HG03378 (cell line): ENCODE data around the gene MANSC4.

Source experiments
- ATAC-seq: cut with Tn5 transposase; IDR thresholded peaks from one replicate; pipeline ENCODE4 v1.9.1; 2021; ENCODE audit warnings: mild to moderate bottlenecking, moderate library complexity; ENCODE audit not compliant: unreplicated experiment

Gene MANSC4

DNA sequence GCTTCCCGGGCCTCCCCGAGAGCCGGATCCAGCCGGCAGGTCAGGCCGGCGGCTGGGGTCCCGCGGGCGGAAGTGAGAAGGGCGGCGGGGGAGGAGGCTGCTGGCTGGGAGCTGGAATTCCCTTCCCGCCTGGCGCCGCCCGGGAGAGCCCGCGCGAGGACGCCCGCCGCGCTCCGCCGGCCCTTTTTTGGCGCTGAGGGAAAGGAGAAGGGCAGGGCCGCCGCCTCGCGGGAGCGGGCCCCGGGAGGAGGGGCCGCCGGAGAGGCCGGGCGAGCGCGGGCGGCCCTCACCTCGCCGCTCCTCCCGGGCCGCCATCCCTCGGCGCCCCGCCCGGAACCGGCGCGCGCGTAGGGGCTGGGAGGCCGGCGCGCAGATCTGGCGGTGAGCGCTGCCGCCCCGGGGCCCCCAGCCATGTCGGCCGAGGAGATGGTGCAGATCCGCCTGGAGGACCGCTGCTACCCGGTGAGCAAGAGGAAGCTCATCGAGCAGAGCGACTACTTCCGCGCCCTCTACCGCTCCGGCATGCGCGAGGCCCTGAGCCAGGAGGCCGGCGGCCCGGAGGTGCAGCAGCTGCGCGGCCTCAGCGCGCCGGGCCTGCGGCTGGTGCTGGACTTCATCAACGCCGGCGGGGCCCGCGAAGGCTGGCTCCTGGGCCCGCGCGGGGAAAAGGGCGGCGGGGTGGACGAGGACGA, at the start of gene MANSC4, which contains the start of gene KLHL42:
MANSC4 (minus strand) TSS at position 317 of the 692 bp plus-strand sequence. CDS start 8,960 bp downstream, outside the sequence.
KLHL42 (plus strand) TSS at position 314 of the 692 bp plus-strand sequence; CDS start at position 412, 98 bp downstream.
- ATAC-seq: peak; percentile 63

DNA sequence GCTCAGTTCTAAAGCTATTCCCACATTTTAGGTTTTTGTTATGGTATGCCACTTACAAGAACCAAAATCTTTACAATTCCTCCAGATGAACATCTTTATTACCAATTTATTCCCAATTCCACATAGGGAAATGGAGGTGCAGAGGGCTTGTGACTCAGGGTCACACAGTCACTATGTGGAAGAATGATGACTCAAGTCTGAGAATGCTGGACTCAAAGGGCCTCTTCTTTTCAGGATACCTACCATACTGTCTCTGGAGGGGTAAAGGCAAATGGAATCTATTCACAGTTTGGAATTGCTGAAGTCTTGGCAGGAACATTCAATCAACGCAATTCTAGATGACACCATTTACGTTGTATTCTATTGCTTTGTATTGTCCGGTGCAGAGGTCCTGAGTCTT, 48.2 kb upstream of the MANSC4 start:
- no peak for ATAC-seq

DNA sequence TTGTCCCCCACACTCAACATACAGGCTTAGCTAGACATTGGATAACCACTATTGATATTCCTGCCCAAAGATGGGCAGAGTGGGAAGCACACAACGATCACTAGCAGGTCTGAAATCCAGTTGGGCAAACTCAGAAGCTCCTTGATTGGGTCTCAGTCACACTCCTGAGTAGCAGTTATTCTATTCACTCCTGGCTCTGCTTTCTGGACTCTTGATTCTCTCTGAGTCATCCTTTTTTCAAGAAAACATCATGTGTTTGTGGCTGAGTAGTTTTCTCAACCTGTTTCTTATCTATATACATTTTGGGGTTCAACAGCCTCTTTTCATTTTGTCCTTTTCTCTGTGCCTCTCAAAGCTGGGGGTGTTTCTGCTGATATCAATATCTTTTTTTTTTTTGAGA, 46.0 kb upstream of the MANSC4 start:
- no peak for ATAC-seq

DNA sequence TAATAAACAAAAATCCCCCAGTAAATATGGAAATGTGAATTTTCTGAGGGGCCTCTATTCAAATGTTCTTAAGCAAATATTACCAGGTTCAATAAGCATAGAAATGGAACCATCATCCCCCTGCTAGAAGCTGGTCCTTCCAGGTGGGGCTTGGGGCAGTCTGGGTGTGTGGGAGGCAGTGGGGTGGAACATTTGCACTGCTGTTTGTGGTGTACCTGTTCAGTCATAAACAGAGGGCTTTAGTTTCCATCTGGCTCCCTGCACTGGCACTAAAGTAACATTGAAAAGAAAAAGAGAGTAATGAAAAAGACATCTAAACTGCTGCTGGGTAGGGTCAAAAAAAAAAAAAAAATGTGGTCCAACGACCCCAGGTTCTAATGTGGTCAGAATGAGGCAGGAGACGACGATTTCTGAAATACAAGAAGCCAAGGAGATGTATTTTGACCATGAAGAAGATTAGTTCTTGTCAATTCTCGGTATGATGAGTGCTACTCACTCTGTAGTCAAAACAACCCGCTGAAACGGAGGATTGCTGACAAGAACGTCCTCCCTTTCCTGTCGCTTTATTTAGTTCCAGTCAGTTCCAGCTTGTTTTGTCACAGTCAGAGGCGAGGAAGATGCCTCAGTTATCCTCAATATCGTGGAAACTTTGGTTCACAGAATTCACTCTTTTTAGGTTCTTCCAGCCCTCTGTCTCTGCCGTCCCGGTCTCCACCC, 44.2 kb upstream of the MANSC4 start:
- ATAC-seq: peak; percentile 50

DNA sequence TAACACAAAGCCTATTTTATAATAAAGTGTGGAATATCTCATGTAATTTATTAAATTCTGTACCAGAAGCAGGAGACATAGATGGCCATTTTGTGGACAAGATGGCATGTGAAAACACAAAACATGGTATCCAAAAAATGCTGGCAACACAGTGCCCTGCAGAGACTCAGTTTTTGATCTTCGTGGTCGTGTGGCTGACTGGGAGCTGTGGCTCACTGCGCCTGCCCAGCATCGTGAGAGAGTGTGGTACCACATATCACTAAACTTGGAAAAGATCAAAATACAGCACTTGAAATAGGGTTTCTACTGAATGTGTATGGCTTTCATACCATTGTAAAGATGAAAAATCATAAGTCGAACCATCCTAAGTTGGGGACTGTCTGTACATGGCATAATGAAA, 43.0 kb upstream of the MANSC4 start:
- no peak for ATAC-seq

DNA sequence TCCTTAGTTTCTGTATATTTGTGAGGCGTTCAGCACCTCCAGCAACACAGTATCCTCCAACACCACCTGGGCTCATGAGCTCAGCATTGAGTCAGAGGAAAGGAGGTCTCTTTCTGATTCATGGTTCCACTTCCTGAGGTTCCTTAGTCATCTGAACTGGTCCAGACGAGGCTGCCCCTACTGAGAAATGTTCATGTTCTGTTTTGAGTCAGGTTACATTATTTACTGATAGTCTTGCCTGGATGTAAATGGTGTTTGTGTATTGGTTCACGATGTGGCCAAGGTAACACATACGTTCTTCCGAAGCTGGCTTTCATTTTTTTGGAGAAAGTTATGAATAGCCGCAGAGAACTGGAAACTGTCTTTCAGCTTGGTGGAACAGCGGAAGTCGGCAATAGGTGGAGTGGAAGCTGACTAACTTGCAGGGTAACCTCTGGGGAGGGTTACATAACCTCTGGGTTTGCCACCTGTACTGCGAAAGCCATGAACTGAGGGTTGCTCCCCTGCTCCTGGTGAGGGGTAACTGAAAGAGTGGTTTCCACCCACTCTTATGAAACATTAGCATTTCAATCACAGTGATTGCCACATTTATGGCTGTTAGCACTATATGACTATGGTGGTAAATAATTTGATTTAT, 42.2 kb upstream of the MANSC4 start:
- peak; percentile 85 for ATAC-seq

DNA sequence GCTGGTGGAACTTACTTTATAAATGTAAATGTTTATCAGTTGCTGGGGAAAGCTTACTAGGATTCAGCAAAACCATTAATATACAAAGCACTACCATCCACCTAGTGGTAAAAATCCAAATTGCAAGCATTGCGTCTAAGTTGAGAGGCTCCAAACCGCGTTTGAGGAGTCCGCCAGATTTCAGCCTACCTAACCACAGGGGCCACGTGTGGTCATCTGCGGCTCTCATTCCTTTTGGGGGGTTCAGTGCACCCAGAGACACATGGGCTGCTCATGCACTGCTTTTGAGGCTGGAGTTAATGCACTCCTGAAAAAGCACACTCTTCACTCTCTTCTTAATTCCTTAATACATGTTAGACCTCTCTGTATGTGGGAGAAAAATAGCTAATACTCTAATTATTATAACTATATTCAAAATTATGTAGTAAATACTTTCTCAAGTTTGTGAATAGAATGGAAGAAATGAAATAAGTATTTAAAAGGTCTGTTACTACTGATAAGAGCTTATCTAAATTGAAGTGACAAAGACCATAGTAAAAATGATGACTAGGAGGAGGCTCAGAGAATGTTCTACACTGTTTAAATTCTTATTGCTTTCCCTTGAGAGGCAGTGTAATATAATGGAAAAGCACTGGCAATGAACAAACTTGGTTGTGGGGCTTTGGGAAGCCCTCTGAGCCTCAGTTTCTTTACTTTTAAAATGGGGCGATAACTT, 41.4 kb upstream of the MANSC4 start:
- peak; percentile 25 for ATAC-seq

DNA sequence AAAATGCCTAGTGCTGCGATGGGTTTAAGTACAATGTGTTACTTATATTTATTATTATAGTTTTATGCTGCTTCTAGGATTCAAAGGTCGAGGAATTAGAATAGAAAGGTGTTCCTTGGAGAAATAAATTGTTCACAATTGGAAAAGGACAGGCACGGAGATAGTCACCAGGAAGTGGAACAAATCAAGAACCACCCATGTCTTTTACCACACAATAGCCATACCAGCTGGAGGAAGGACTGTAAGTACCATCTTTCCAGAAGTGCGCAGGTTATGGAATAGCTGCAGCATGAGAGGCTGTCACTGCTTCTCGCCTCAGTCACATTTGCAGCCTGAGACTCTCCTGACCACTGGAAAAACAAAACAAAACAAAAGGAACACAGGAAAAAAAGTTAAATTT, 40.5 kb upstream of the MANSC4 start:
- no peak for ATAC-seq

DNA sequence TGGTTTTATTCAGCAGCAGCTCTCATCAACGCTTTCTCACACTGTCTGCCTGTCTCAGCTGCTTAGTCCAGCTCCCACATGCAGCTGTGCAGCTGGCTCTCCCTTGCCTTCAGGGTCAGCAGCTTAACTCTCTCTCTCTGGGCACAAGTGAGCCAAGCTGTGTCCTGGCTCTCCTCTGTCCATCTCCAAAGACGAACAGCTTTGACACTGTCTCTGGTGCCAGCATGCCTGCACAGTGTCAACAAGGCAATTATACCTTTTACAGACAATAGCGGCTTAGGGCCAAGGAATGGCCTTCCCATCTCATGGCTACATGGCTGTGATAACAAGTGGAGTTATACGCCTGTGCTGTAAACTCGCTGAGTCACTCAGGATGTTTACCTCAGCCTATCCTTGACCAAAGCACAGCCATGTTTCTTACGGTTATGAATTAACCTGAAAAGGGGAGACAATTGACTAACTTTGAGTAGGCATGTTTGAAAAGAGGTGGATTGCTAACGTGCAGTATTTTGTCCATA, 38.4 kb upstream of the MANSC4 start:
- no peak for ATAC-seq

DNA sequence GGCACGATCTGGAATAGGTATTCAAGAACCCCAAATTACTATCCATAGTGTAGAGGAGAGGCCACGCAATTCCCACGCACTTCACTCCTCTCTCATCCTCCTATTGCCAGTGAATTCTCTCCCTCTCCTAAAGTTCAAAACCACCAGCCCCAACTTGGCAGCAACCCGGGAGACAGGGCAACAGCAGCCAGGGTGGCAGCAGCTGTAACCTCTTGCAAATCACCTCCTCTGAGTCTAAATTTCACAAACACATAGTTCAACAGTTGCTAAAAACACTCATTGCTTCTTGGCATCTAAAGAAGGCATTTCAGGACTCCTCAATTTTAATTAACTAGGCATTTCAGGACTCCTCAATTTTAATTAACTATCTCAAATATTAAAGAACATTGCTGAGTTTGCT, 37.7 kb upstream of the MANSC4 start:
- no peak for ATAC-seq

DNA sequence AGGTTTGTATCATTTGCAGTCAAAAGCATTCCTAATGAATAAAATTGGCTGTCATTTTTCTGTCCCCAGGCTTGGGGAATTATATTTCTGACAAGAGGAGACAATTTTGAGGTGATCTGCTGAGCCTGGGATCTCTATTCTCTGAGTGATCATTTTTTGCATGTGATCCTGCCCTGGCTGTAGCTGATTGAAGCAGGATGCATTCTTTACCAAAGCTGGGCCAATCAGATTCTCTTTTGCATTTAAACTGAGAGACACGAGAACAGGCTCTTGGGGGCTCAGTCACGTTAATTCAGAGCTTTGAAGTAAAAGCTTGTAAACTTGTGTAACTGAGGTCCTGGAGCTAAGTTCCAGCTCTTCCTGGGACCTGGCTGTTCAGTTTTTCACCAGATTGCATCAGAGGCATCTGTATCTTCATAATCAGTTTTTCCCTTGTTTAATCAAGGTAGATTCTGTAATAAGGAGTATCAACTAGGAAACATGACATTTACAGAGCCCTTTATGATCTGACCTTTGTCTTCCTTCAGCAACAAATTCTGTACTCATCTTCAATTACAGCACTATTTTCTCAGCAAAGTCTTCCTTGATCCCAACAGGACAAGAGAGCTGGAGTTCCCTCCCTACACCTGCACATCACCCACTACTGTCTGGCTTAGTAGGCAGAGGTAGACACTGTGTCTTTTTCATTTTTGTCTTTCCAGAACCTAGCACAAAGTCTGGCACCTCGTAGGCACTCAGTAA, 35.0 kb upstream of the MANSC4 start:
- ATAC-seq: no peak

DNA sequence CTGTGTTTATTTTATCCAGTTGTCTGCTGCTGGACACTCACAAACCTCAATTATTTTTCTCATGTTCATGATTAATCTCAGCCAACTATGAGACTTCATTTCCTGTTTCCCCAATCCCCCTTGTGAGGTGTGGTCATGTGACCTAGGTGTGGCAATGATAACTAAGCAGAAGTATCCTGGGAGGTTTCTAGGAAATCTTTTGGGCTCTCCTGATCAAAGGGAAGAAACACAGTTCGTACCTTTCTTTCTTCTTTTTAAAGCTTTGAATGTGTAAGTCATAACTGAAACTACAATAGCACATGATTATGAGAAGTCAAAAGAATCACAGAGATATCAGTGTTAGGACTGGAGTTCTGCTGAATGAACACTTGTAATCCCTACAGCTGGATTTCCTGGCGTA, 34.4 kb upstream of the MANSC4 start:
- ATAC-seq: no peak

DNA sequence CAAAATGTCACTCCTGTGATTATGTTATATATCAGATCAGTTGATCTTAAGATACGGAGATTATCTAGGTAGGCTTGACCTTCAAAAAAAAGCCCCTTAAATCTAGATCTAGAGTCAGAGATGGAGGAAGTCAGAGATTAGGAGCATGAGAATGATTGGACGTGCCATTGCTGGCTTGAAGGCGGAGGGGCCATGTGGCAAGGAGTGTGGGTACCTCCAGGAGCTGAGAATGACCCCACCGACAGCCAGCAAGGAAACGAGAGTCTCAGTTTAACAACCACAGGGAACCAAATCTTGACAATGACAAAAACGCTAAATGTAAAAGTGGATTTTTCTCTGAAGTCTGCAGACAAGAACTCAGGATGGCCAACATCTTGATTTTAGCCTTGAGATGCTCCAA, 32.5 kb upstream of the MANSC4 start:
- no peak for ATAC-seq

DNA sequence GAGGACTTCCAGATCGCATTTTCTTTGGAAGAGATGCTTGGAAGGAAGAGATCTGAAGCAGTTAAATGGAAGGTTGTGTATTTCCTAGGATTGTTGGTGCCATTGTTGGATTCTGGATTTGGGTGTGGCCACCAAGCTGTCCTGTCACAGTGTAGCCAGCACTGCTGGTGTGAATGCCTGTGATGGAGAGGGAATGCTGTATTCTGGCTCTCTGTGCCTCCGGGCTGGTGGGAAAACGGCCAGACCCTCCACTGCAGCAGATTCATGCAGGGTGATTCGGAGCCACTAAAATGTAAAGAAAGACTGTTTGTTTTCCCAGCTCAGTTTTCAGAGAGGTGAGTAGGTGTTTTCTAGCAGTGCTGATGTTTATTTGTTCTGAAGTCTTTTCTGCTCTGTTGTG, 30.7 kb upstream of the MANSC4 start:
- ATAC-seq: no peak

DNA sequence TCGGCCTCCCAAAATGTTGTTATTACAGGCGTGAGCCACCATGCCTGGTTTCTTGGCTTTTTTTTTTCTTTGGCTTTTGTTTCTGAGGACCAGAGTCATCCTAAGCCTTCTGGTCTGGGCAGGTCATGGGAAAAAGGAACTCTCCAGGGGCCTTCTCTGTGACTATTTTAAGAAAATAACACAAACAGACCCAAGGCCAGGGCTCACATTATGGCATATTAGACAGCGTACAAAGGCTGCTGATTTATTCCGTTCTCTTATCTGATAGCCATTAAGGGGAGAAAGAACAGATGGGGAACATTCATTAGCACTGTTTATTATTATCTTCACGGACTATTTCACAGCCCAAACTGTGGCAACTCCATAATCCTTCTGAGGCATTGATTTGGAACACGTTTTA, 28.8 kb upstream of the MANSC4 start:
- ATAC-seq: no peak

DNA sequence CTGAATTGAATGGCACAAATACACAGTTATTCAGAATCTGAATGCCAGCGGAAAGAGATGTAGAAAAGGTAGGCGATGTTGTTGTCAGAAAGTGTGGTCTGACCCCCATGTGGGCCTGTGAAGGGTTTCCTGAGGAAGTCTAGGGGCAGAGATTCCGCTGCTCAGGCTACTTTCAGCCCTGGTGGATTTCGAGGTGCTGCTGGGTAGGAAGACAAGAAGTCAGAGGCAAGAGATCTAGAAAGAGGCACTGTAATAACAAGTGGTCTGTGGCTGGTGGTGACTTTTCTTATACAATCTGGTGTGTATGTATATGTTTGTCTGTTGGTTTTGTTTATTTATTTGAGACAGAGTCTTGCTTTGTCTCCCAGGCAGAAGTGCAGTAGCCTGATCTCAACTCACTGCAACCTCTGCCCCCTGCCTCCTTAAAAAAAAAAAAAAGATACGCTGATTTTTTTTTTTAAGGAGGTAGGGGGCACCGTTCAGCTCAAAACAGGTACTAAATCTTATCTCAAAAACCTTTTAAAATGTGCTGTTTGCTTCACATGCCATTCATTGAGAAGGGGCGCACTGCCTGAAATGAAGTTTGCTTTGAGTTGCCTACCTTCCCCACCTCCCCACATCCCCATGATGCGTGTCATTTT, 27.1 kb upstream of the MANSC4 start:
- ATAC-seq: no peak

DNA sequence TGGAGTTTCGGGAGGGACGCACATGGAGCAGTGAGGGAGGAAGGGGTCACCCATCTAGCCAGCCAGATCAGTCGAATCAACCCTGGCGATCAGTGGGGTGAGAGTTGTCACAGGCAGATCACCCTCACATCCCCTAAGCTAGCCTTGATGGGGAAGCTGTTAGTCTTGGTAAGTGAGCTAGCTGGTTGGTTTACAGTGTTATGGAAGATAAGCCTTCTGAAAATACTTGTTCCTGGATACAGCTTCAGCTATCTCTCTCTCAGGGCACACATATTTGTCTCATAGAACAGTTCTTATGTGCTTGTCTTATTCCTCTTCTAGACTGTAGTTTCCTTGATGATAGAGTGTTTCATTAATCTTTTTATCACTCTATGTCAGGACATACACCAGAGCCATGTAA, 26.2 kb upstream of the MANSC4 start:
- ATAC-seq: no peak

DNA sequence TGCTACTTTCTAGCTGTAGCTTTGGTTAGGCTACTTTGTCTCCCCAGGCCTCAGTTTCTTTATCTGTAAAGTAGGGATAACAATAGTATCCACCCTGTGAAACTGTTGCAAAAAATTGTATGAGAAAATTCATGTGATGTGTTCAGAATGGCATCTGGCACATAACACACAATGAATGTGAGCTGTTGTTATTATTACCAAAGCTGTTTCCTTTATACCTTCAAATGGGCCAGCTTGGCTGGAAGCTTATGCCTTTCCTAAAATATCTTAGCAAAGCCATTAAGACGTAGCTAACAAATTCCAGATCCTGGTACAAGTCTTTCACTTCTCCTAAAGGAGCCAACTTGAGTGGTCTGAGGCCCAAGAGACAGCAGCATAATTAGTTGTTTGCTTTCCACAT, 25.2 kb upstream of the MANSC4 start:
- no peak for ATAC-seq

DNA sequence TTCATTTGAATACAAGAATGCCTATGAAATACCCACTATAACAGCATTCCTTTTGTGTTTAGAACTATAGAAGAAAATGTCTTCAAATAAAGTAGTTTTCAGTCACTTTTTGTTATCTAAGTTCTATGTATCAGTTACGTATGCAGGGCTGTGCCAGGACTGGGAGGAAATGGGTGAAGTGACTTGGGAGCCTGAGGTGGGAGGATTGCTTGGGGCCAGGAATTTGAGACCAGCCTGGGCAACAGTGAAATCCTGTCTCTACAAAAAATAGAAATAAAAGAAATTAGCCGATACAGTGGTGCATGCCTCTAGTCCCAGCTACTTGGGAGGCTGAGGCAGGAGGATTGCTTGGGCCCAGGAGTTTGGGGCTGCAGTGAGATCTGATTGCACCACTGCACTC, 22.9 kb upstream of the MANSC4 start:
- no peak for ATAC-seq

DNA sequence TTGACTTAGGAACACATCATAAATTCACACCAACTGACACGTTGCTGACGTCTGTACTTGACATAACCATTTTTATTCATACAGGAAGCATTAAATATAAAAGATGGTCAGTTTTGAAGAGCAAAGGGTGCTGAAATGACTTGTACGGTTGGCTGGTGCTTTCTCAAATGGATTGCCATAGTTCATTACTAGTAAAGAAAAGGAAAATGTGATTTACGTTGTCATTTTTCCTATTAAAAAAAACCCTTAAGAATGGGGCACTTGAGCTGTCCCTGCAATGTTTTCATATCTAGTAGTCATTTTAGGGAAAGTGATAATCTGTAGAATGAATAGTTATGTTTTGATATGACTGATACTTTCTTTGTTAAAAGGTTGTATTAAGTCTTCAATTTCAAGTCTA, 22.5 kb upstream of the MANSC4 start:
- no peak for ATAC-seq
